PC-3 (cell line): ENCODE measurements around the gene NOL9. TPM values are rescaled to one million over a fixed set of nuclear protein-coding genes. Genes with fewer than 3 reads are reported as not detected.
A peak's percentile ranks its signal among the peaks of the same experiment; 100 is the strongest.

Source experiments
- ATAC-seq: fragments of 200-7000 bp; cut with Tn5 transposase; 2 replicates; pipeline ENCODE4 v1.9.1; 2020; ENCODE audit warnings: mild to moderate bottlenecking, moderate library complexity
- BruUV-seq: library from RNA; stranded (reverse); fragments of 400-500 nt; replicated peaks from 2 replicates; lab custom pipeline; 2021; lab: Mats Ljungman, UMichigan
- CTCF ChIA-PET: fragments of 300-600 bp; sonication (Branson Sonifier 250); formaldehyde crosslinking; loops from one replicate; lab custom pipeline; 2022; ENCODE audit warnings: antibody characterized with exemption; lab: Charles Lee
- POLR2A ChIA-PET: fragments of 300-600 bp; sonication (Branson Sonifier 250); formaldehyde crosslinking; loops from one replicate; lab custom pipeline; 2022; ENCODE audit warnings: antibody characterized with exemption; ENCODE audit not compliant: unreplicated experiment; lab: Charles Lee
- DNase-seq: peaks from one replicate; pipeline ENCODE4 v3.0.0-alpha.2; 2015
- H2AFZ ChIP-seq: fragments of 300-600 bp; sonication (generic); 2 replicates; pipeline ENCODE4 v1.6.0; 2016; ENCODE audit warnings: antibody characterized with exemption, low read length
- H3F3A ChIP-seq: fragments of 300-600 bp; sonication (generic); one replicate; pipeline ENCODE4 v1.6.0; 2017; ENCODE audit warnings: antibody characterized with exemption, low read length, control low read depth, mild to moderate bottlenecking; ENCODE audit not compliant: unreplicated experiment
- H3K27ac ChIP-seq: fragments of 300-600 bp; sonication (generic); 2 replicates; pipeline ENCODE4 v1.5.1; 2016; ENCODE audit warnings: mild to moderate bottlenecking, low read length
- H3K27me3 ChIP-seq: fragments of 300-600 bp; sonication (generic); 2 replicates; pipeline ENCODE4 v1.6.1; 2016; ENCODE audit warnings: low read length, mixed read lengths
- H3K36me3 ChIP-seq: fragments of 300-600 bp; sonication (generic); 2 replicates; pipeline ENCODE4 v1.6.1; 2016; ENCODE audit warnings: low read depth, mixed run types, low read length, mixed read lengths
- H3K4me1 ChIP-seq: fragments of 300-600 bp; sonication (generic); 2 replicates; pipeline ENCODE4 v1.5.1; 2016; ENCODE audit warnings: low read length; ENCODE audit not compliant: insufficient read depth
- H3K4me2 ChIP-seq: fragments of 300-600 bp; sonication (generic); 2 replicates; pipeline ENCODE4 v1.6.0; 2016; ENCODE audit warnings: low read length
- H3K4me3 ChIP-seq: fragments of 300-600 bp; sonication (generic); 2 replicates; pipeline ENCODE4 v1.5.1; 2016; ENCODE audit warnings: mild to moderate bottlenecking, low read length, mixed read lengths
- H3K79me2 ChIP-seq: fragments of 300-600 bp; sonication (generic); 2 replicates; pipeline ENCODE4 v1.6.1; 2017; ENCODE audit warnings: low read length, mixed read lengths
- H3K9ac ChIP-seq: fragments of 300-600 bp; sonication (generic); 2 replicates; pipeline ENCODE4 v1.6.0; 2016; ENCODE audit warnings: mild to moderate bottlenecking, low read length
- H3K9me2 ChIP-seq: fragments of 300-600 bp; sonication (generic); replicated peaks from 2 replicates; pipeline ENCODE4 v1.6.1; 2016; ENCODE audit warnings: mixed run types, low read length, mixed read lengths
- H3K9me3 ChIP-seq: fragments of 300-600 bp; sonication (generic); 2 replicates; pipeline ENCODE4 v1.6.1; 2016; ENCODE audit warnings: low read length, mixed read lengths
- H4K20me1 ChIP-seq: fragments of 300-600 bp; sonication (generic); 2 replicates; pipeline ENCODE4 v1.6.1; 2016; ENCODE audit warnings: low read length, mixed read lengths
- CTCF ChIP-seq: fragments of 300-600 bp; sonication (generic); conservative IDR thresholded peaks from 2 replicates; pipeline ENCODE4 v1.5.1; 2017; ENCODE audit warnings: antibody characterized with exemption, low read depth, mild to moderate bottlenecking, low read length
- EZH2 ChIP-seq: fragments of 300-600 bp; sonication (generic); IDR thresholded peaks from one replicate; pipeline ENCODE4 v1.6.1; 2017; ENCODE audit warnings: antibody characterized with exemption, mild to moderate bottlenecking, low read length; ENCODE audit not compliant: unreplicated experiment
- EZH2phosphoT487 ChIP-seq: fragments of 300-600 bp; sonication (generic); IDR thresholded peaks from 2 replicates; pipeline ENCODE4 v1.6.1; 2018; ENCODE audit warnings: mild to moderate bottlenecking, antibody characterized with exemption, low read length, borderline replicate concordance
- intact Hi-C: fragments of 100-400 bp; cut with micrococcal nuclease; formaldehyde crosslinking; loops from 2 replicates; pipeline ENCODE4 v1.9.0; 2023
- total RNA-seq: library from RNA; depleted of rRNA; stranded (reverse); fragments of >200 nt; gene quantifications from 2 replicates; pipeline ENCODE4 v1.2.3, GENCODE V29; 2014

The NOL9 gene
- total RNA-seq, 1 experiment from 2014 or later = 79.1 TPM

GRCh38 chr1:6485168-6486101 is 68.9 kb downstream of the NOL9 start:
- Histone ChIP-seq H3K4me3 (peak overlapping the region; percentile 70), H3K79me2 (peaks cover 44% of the 10 kb centered on the region), H2AFZ (peak overlapping the region; percentile 47), H3K4me2 (peak overlapping the region; percentile 82), H3K27ac (no peak overlapping the region), H3F3A (no peaks in the 10 kb centered on the region), H4K20me1 (no peaks in the 10 kb centered on the region), H3K9me2 (no peaks in the 10 kb centered on the region), H3K9ac (peak overlapping the region; percentile 61), H3K4me1 (peaks cover 24% of the 10 kb centered on the region), H3K9me3 (no peaks in the 10 kb centered on the region), H3K27me3 (no peaks in the 10 kb centered on the region), H3K36me3 (no peaks in the 10 kb centered on the region)
- TF ChIP-seq EZH2phosphoT487 (no peak), CTCF (no peak), EZH2 (no peak)
- DNase-seq = no peak
- intact Hi-C loops = loop anchor here (1.0 to 5.0 kb wide), 4 partner anchors 38 to 161 kb away; partner anchors contain the start of gene NOL9
- ATAC-seq = peak; percentile 1; the same call in 1 of the 2 replicates
- no TSS peak for BruUV-seq
- ChIA-PET CTCF (interaction anchor here (0.7 to 1.2 kb wide), 3 partner anchors 14 to 48 kb away, joined by 4 to 6 read pairs (median 4); no protein-coding TSS in a partner anchor), POLR2A (no interaction called here)

GRCh38 chr1:6484826-6485167 is 69.5 kb downstream of the NOL9 start:
- H2AFZ ChIP-seq = peak overlapping the region; percentile 47
- DNase-seq = no peak
- H3K9me2 ChIP-seq = no peaks in the 10 kb centered on the region
- H3K9ac ChIP-seq = peak overlapping the region; percentile 61
- H3K36me3 ChIP-seq = no peaks in the 10 kb centered on the region
- intact Hi-C loops = loop anchor here (5.0 kb wide), 1 partner anchor 143 kb away; no protein-coding TSS in a partner anchor
- H3K4me2 ChIP-seq = peak overlapping the region; percentile 82
- H3K9me3 ChIP-seq = no peaks in the 10 kb centered on the region
- no peaks in the 10 kb centered on the region for H3F3A ChIP-seq
- no peak for ATAC-seq
- TF ChIP-seq EZH2 (no peak), EZH2phosphoT487 (no peak), CTCF (no peak)
- no TSS peak for BruUV-seq
- ChIA-PET POLR2A (no interaction called here), CTCF (no interaction called here)
- H3K4me1 ChIP-seq = peaks cover 24% of the 10 kb centered on the region
- no peak overlapping the region for H3K27ac ChIP-seq
- H3K79me2 ChIP-seq = peaks cover 39% of the 10 kb centered on the region
- no peaks in the 10 kb centered on the region for H3K27me3 ChIP-seq
- peak overlapping the region; percentile 70 for H3K4me3 ChIP-seq
- no peaks in the 10 kb centered on the region for H4K20me1 ChIP-seq

- BruUV-seq = no TSS peak
- CTCF ChIA-PET = no interaction called here
- ATAC-seq = no peak
- peaks cover 29% of the 10 kb centered on the region for H3K79me2 ChIP-seq
- POLR2A ChIA-PET = no interaction called here
- no peaks in the 10 kb centered on the region for H3K27me3 ChIP-seq
- TF ChIP-seq EZH2 = no peak
- no peak for TF ChIP-seq CTCF
- no peak for TF ChIP-seq EZH2phosphoT487
- H2AFZ ChIP-seq = no peak overlapping the region
- no peak overlapping the region for H3K4me2 ChIP-seq
- H3K9me3 ChIP-seq = no peaks in the 10 kb centered on the region
- no peaks in the 10 kb centered on the region for H4K20me1 ChIP-seq
- no peak overlapping the region for H3K27ac ChIP-seq
- H3K9me2 ChIP-seq = no peaks in the 10 kb centered on the region
- H3K36me3 ChIP-seq = no peaks in the 10 kb centered on the region
- no peak overlapping the region for H3K9ac ChIP-seq
- no peaks in the 10 kb centered on the region for H3F3A ChIP-seq
- intact Hi-C loops = no loop called here
- DNase-seq = no peak
- peaks cover 14% of the 10 kb centered on the region for H3K4me1 ChIP-seq
- no peak overlapping the region for H3K4me3 ChIP-seq
Measured at GRCh38 chr1:6483761-6484117, 70.6 kb downstream of the NOL9 start.
